Naive thymus-derived CD8-positive, alpha-beta T cell (primary cell): Measurements from ENCODE around the gene RANBP10. TPM values are rescaled to one million over a fixed set of nuclear protein-coding genes. Genes with fewer than 3 reads are reported as not detected.

Source experiments
- ATAC-seq, 2 donors: fragments of 150-1000 bp; cut with Tn5 transposase in 1 of 2; sonication (Bioruptor Pico), chemical (Tn5 transposase) in 1 of 2; 1 replicate in 1 of 2; 2 replicates in 1 of 2; pipeline ENCODE4 v1.10.0; 2021; ENCODE audit warnings: mild to moderate bottlenecking in 2 of 2, moderate library complexity in 2 of 2
- POLR2A ChIA-PET: fragments of 350-600 bp; sonication (Branson Sonifier 250); formaldehyde crosslinking; loops from one replicate; lab custom pipeline; 2021; ENCODE audit warnings: antibody characterized with exemption; lab: Charles Lee
- DNase-seq, 10 donors: peaks; one replicate each; pipeline versions ENCODE4 v3.0.0 to v3.0.0-alpha.2; 2020 to 2022
- H3K27ac Mint-ChIP-seq, 10 donors: one replicate each; pipeline ENCODE4 v1.8.0; 2020 to 2022; ENCODE audit warnings: mild to moderate bottlenecking in 10 of 10, mixed read lengths in 10 of 10, moderate library complexity in 4 of 10, inconsistent platforms in 1 of 10
- H3K27me3 Mint-ChIP-seq, 5 donors: one replicate each; pipeline ENCODE4 v1.8.0; 2021 to 2022; ENCODE audit warnings: mixed read lengths in 5 of 5
- H3K36me3 Mint-ChIP-seq, 3 donors: one replicate each; pipeline ENCODE4 v1.8.0; 2020 to 2022; ENCODE audit warnings: mixed read lengths in 3 of 3, mild to moderate bottlenecking in 2 of 3, inconsistent platforms in 1 of 3
- H3K4me1 Mint-ChIP-seq, 4 donors: one replicate each; pipeline ENCODE4 v1.8.0; 2021 to 2022; ENCODE audit warnings: mixed read lengths in 4 of 4
- H3K4me3 Mint-ChIP-seq, 10 donors: one replicate each; pipeline ENCODE4 v1.8.0; 2020 to 2022; ENCODE audit warnings: mild to moderate bottlenecking in 10 of 10, mixed read lengths in 10 of 10, moderate library complexity in 6 of 10, inconsistent platforms in 1 of 10
- H3K9me3 Mint-ChIP-seq, 9 donors: one replicate each; pipeline ENCODE4 v1.8.0; 2020 to 2022; ENCODE audit warnings: mixed read lengths in 9 of 9, mild to moderate bottlenecking in 3 of 9, inconsistent platforms in 1 of 9, moderate library complexity in 1 of 9
- polyA plus RNA-seq, 3 donors: library from polyadenylated mRNA; unstranded; fragments of 300-500 nt; fragmentation: Illumina TruSeq; gene quantifications; one replicate each; pipeline ENCODE4 v1.2.3, GENCODE V29; 2021
- total RNA-seq, 8 experiments: library from RNA in 2 of 8; stranded (reverse) in 2 of 8; gene quantifications; one replicate each; pipeline ENCODE4 v1.2.3 and lab custom pipeline; 2021 to 2026

RANBP10 gene
- total and polyA plus RNA-seq, 5 experiments from 2014 or later = 5.8 to 23.6 (median 13.8) TPM

- no peak for DNase-seq
- peaks cover 0 to 55% (median 9%) of the 10 kb centered on the region in 3 donors for H3K36me3 Mint-ChIP-seq
- H3K9me3 Mint-ChIP-seq = no peaks in the 10 kb centered on the region
Measured at GRCh38 chr16:67731753-67732095, 74.6 kb downstream of the RANBP10 start.

GRCh38 chr16:67731071-67731752 lies 75.1 kb downstream of the RANBP10 start:
- POLR2A ChIA-PET = no interaction called here
- Mint-ChIP-seq H3K27ac (peak overlapping the region in 3 of 10 donors; percentile 35 to 55 (median 48)), H3K36me3 (peaks cover 0 to 55% (median 9%) of the 10 kb centered on the region in 3 donors), H3K4me1 (peaks cover 0 to 3% (median 0%) of the 10 kb centered on the region in 4 donors), H3K4me3 (no peak overlapping the region), H3K9me3 (no peaks in the 10 kb centered on the region), H3K27me3 (no peaks in the 10 kb centered on the region)
- DNase-seq (no peak), ATAC-seq (no peak)

More at GRCh38 chr16:67731753-67732095, 74.6 kb downstream of the RANBP10 start:
- no peak for ATAC-seq
- POLR2A ChIA-PET = no interaction called here
- H3K27me3 Mint-ChIP-seq = no peaks in the 10 kb centered on the region
- peaks cover 0 to 5% (median 0%) of the 10 kb centered on the region in 4 donors for H3K4me1 Mint-ChIP-seq
- H3K27ac Mint-ChIP-seq = no peak overlapping the region
- no peak overlapping the region for H3K4me3 Mint-ChIP-seq

GRCh38 chr16:67730326-67730725 lies 76.0 kb downstream of the RANBP10 start:
- Mint-ChIP-seq H3K27me3 (no peaks in the 10 kb centered on the region), H3K36me3 (peaks cover 0 to 52% (median 9%) of the 10 kb centered on the region in 3 donors), H3K4me1 (peaks cover 0 to 3% (median 0%) of the 10 kb centered on the region in 4 donors), H3K27ac (peak overlapping the region in 2 of 10 donors; percentile 15 to 55), H3K4me3 (no peak overlapping the region), H3K9me3 (no peaks in the 10 kb centered on the region)
- DNase-seq = no peak
- no peak for ATAC-seq
- POLR2A ChIA-PET = interaction anchor here (1.4 kb wide), 1 partner anchor 11 kb away, joined by 3 read pairs; the partner anchor contains the start of gene GFOD2

GRCh38 chr16:67729636-67730248 lies 76.6 kb downstream of the RANBP10 start:
- ATAC-seq = no peak
- peak overlapping the region in 1 of 10 donors; percentile 55 for H3K27ac Mint-ChIP-seq
- DNase-seq = no peak
- no peaks in the 10 kb centered on the region for H3K9me3 Mint-ChIP-seq
- H3K4me3 Mint-ChIP-seq = no peak overlapping the region
- POLR2A ChIA-PET = interaction anchor here (0.6 to 1.4 kb wide), 2 partner anchors 10 to 65 kb away, joined by 3 read pairs; partner anchors contain the start of gene GFOD2
- H3K27me3 Mint-ChIP-seq = no peaks in the 10 kb centered on the region
- peaks cover 0 to 55% (median 9%) of the 10 kb centered on the region in 3 donors for H3K36me3 Mint-ChIP-seq
- peaks cover 0 to 3% (median 0%) of the 10 kb centered on the region in 4 donors for H3K4me1 Mint-ChIP-seq

GRCh38 chr16:67727521-67728485 lies 78.6 kb downstream of the RANBP10 start:
- Mint-ChIP-seq H3K4me1 (peaks cover 0 to 3% (median 0%) of the 10 kb centered on the region in 4 donors), H3K27me3 (no peaks in the 10 kb centered on the region), H3K36me3 (peaks cover 0 to 49% (median 9%) of the 10 kb centered on the region in 3 donors), H3K4me3 (peak overlapping the region in 1 of 10 donors; percentile 10), H3K27ac (peak overlapping the region in 1 of 10 donors; percentile 28), H3K9me3 (no peaks in the 10 kb centered on the region)
- no peak for ATAC-seq
- no peak for DNase-seq
- POLR2A ChIA-PET = no interaction called here

- H3K4me3 Mint-ChIP-seq = no peak overlapping the region
- no peaks in the 10 kb centered on the region for H3K27me3 Mint-ChIP-seq
- DNase-seq (no peak), ATAC-seq (no peak)
- no peaks in the 10 kb centered on the region for H3K9me3 Mint-ChIP-seq
- POLR2A ChIA-PET = no interaction called here
- H3K4me1 Mint-ChIP-seq = peaks cover 0 to 3% (median 0%) of the 10 kb centered on the region in 4 donors
- peaks cover 0 to 42% (median 9%) of the 10 kb centered on the region in 3 donors for H3K36me3 Mint-ChIP-seq
- peak overlapping the region in 2 of 10 donors; percentile 71 to 82 for H3K27ac Mint-ChIP-seq
Measured at GRCh38 chr16:67726106-67727034, 80.0 kb downstream of the RANBP10 start.

- no peak overlapping the region for H3K4me3 Mint-ChIP-seq
- POLR2A ChIA-PET = no interaction called here
- no peaks in the 10 kb centered on the region for H3K27me3 Mint-ChIP-seq
- peaks cover 10 to 20% (median 15%) of the 10 kb centered on the region in 4 donors for H3K4me1 Mint-ChIP-seq
- H3K9me3 Mint-ChIP-seq = no peaks in the 10 kb centered on the region
- H3K27ac Mint-ChIP-seq = no peak overlapping the region
- H3K36me3 Mint-ChIP-seq = peaks cover 0 to 21% (median 2%) of the 10 kb centered on the region in 3 donors
- DNase-seq = no peak
- no peak for ATAC-seq
Measured at GRCh38 chr16:67723911-67724305, 82.5 kb downstream of the RANBP10 start.

GRCh38 chr16:67723151-67723910 lies 83.0 kb downstream of the RANBP10 start:
- peaks cover 0 to 17% (median 2%) of the 10 kb centered on the region in 3 donors for H3K36me3 Mint-ChIP-seq
- no peak for ATAC-seq
- peaks cover 14 to 25% (median 20%) of the 10 kb centered on the region in 4 donors for H3K4me1 Mint-ChIP-seq
- POLR2A ChIA-PET = no interaction called here
- no peak overlapping the region for H3K4me3 Mint-ChIP-seq
- DNase-seq = no peak
- H3K27ac Mint-ChIP-seq = peak overlapping the region in 1 of 10 donors; percentile 38
- no peaks in the 10 kb centered on the region for H3K9me3 Mint-ChIP-seq
- H3K27me3 Mint-ChIP-seq = no peaks in the 10 kb centered on the region

GRCh38 chr16:67720236-67720635 lies 86.1 kb downstream of the RANBP10 start:
- DNase-seq = no peak
- POLR2A ChIA-PET = interaction anchor here (1.3 to 1.9 kb wide), 2 partner anchors 19 to 86 kb away, joined by 4 to 10 read pairs; partner anchors contain the start of genes RANBP10 and TSNAXIP1
- Mint-ChIP-seq H3K4me3 (peak overlapping the region; percentile 90 to 99 (median 98)), H3K36me3 (peaks cover 0 to 6% (median 0%) of the 10 kb centered on the region in 3 donors), H3K27me3 (no peaks in the 10 kb centered on the region), H3K4me1 (peaks cover 20 to 40% (median 33%) of the 10 kb centered on the region in 4 donors), H3K9me3 (no peaks in the 10 kb centered on the region), H3K27ac (peak overlapping the region; percentile 85 to 99 (median 98))
- ATAC-seq = no peak

- peak in 1 of 10 donors; percentile 3 for DNase-seq
- H3K27ac Mint-ChIP-seq = peak overlapping the region; percentile 85 to 99 (median 98)
Measured at GRCh38 chr16:67719778-67720144, 86.6 kb downstream of the RANBP10 start.

More at GRCh38 chr16:67719778-67720144, 86.6 kb downstream of the RANBP10 start:
- Mint-ChIP-seq H3K4me1 (peaks cover 20 to 40% (median 33%) of the 10 kb centered on the region in 4 donors), H3K4me3 (peak overlapping the region; percentile 90 to 99 (median 98)), H3K9me3 (no peaks in the 10 kb centered on the region), H3K27me3 (no peaks in the 10 kb centered on the region), H3K36me3 (peaks cover 0 to 1% (median 0%) of the 10 kb centered on the region in 3 donors)
- ATAC-seq = peak; percentile 39
- POLR2A ChIA-PET = interaction anchor here (0.8 to 1.9 kb wide), 7 partner anchors 10 to 173 kb away, joined by 3 to 10 read pairs (median 4); partner anchors contain the start of genes ACD, C16orf86, ENKD1 and PARD6A
